Amniotic stem cell (primary cell): Measurements from ENCODE around the gene CD74.
A peak's percentile ranks its signal among the peaks of the same experiment; 100 is the strongest.
"Not testable (repeated sequence)": the region's sequence is repeated elsewhere in the genome, so short reads cannot be mapped to it uniquely, and the experiment has no call there.

Experiments
- DNase-seq: peaks from one replicate; lab custom pipeline; 2025; lab: John Stamatoyannopoulos, UW

The CD74 gene

DNA sequence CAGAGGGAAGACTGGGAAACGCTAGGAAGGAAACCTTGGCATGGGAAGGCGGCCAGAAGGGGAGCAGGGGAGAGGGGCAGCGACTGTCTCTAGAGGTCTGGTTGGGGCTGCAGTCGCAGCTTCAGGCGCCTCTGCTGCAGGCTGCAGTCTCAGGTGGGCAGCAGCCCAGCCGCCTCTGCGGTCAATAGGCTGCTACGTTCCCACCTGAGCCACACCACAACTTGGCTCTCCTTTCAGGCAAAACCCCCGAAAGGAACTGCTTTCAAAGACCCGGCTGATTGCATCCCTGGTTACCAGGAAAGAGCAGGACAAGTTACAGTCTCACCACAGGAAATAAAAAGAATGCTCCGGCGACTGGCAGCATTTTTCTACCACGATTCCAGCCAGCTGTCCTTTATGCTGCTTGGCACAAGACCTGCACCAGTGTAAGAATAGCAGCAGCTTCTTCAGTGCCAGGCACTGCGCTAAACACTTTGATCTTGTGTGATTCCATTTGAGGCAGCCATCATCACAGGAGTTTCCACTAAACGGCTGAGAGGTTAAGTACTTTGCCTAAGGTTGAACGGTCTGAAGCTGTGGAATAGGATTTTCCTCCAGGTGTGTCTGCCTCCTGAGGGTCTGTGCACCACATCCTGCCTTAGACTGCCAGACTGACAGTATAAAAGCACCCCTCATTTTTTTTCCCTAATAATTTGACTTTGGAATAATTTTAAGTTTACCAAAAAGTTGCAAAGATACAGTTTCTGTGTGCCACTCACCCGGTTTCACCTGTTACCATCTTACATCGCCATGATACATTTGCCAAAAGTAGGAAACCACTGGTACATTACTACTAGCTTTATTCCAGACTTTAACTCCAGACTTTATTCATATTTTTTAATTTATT, 29.3 kb upstream of the CD74 start:
- no peak for DNase-seq

- no peak for DNase-seq
Observed at GRCh38 chr5:150440948-150441812, 28.5 kb upstream of the CD74 start.

DNA sequence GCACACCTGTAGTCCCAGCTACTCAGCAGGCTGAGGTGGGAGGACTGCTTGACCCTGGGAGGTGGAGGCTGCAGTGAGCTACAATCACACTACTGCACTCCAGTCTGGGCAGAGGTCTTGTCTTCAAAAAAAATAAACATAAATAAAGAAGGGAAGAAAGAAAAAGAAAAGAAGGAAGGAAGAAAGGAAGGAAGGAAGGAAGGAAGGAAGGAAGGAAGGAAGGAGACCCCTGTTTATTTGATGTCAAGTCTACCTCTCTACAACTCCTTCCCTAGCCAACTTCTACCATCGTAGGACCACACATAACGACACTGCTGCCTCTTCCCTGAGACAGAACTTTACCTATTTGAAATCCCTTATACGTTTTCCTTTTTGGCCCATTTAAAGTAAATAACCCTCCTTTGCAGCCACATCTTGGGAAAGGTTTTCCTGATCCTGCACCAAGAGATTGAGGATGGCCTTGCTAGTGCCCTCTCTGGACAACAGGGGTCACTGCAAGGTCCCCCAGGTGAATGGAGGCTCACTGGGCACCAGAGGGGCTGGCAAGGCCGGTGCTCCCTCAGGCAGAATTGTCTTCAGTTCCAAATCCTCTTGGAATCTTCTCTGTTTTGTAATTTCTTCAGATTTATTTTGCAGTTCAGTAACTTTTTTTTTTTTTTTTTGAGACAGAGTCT, 26.3 kb upstream of the CD74 start:
- no peak for DNase-seq

GRCh38 chr5:150436141-150436680, 23.5 kb upstream of the CD74 start:
- peak; percentile 81 for DNase-seq

- peak; percentile 53 for DNase-seq
Observed at GRCh38 chr5:150434464-150434863, 21.8 kb upstream of the CD74 start.

DNA sequence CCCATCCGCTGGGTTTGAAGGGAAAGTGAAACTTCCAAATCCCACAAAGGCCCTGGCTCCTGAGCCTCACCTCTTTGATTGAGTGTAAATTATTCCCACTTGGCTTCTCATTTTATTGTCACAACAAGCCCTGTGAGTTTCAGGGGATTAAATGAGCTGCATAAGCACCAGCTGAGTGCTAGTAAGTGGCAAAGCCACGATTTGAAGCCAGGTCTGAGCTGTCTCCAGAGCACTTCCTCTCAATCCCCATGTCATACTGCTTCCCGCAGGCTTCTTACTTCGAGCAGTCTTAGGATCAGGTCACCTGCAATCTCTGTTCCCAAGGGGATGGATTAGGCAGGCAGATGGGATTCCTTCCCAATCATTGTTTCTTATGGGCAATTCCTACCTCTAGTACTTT, 18.9 kb upstream of the CD74 start:
- no peak for DNase-seq

GRCh38 chr5:150431048-150431447, 18.3 kb upstream of the CD74 start:
- DNase-seq, result no peak

DNA sequence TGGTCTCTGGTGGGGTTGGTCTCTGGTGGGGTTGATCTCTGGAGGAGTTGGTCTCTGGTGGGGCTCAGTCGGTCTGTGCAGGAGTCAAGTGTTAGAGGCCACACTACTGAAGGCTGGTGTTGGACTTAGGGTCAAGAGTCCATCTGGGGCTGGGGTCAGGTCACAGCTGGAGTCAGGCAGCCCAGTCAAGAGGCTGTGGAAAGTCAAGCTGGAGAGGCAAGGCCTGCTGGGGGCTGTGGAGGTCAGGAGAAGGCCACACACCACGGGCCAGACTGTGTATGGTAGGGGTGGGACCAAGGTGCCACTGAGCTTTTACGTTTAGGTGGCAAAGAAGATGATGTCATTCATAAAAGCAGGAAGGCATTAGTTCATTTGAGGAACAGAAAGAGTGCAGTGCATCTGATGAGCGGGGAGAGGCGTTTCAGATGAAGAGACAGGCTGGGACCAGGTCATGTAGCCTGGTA, 16.7 kb upstream of the CD74 start:
- DNase-seq, result no peak

DNA sequence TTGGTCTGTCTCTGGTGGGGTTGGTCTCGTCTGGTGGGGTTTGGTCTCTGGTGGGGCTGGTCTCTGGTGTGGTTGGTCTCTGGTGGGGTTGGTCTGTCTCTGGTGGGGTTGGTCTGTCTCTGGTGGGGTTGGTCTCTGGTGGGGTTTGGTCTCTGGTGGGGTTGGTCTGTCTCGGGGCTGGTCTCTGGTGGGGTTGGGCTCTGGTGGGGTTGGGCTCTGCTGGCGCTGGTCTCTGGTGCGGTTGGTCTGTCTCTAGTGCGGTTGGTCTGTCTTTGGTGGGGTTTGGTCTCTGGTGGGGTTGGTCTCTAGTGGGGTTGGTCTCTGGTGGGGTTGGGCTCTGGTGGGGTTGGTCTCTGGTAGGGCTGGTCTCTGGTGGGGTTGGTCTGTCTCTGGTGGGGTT, 16.3 kb upstream of the CD74 start:
- no peak for DNase-seq

- no peak for DNase-seq
Observed at GRCh38 chr5:150428106-150428876, 15.6 kb upstream of the CD74 start.

- DNase-seq, result not testable (repeated sequence)
Observed at GRCh38 chr5:150426165-150426564, 13.5 kb upstream of the CD74 start.

GRCh38 chr5:150422758-150423157, 10.0 kb upstream of the CD74 start:
- DNase-seq, result no peak

GRCh38 chr5:150422075-150422474, 9.4 kb upstream of the CD74 start:
- DNase-seq, result no peak

DNA sequence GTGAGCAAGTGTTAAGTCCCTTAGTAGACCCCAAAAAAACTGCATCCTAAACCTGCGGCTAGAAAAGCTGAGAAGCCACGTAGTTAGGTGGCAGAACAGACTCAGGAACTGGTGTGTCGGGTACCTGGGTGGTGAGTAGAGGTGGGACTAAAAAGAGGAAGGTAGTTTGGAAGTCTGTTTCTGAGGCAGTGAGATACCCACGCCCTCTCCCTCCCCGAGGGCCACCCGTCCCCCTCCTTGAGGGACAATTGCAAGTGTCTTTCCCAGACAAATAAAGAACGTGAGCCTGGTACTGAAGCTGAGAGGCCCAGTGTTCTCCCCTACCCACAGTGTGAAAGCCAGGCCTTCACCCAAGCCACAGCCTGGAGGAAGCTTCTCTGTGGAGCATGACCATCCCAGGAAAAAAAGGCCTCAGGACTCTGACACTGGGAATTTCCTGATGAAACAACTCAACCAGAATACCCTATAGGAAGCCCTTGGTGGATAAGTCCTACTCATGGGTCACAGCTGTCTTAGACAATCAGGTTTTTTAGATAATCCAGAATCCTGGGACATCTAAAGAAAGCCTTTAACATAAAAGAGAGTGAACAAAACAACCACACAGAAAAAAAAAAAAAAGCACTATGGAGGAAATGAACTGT, 7.0 kb upstream of the CD74 start:
- no peak for DNase-seq

DNA sequence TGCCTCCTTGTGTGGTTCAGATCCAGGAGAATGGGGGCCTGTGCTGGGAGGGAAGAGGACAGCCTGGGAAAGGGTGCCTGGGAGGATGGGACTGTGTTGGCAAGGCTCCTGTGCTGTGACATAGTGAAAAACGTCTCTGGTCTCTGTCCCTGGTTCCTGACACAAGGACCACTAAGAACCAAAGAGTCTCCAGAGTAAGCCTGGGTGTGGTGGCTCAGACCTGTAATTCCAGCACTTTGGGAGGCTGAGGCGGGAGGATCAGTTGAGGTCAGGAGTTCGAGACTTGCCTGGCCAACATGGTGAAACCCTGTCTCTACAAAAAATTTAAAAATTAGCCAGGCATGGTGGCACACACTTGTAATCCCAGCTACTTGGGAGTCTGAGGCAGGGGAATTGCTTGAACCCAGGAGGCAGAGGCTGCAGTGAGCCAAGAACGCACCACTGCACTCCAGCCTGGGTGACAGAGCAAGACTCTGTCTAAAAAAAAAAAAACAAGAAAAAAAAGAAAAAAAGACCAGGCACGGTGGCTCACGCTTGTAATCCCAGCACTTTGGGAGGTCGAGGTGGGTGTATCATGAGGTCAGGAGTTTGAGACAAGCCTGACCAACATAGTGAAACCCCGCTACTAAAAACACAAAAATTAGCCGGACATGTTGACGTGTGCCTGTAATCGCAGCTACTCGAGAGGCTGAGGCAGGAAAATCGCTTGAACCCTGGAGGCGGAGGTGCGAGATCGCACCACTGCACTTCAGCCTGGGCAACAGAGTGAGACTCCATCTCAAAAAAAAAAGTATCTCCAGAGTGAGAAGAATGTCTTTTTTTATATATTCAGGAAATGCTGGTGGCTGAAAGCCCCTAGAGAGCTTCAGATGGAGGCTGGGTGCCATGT, 1.4 kb upstream of the CD74 start:
- DNase-seq, result not testable (repeated sequence)

- no peak for DNase-seq
Observed at GRCh38 chr5:150413176-150413901, 629 bp upstream of the CD74 start.

DNA sequence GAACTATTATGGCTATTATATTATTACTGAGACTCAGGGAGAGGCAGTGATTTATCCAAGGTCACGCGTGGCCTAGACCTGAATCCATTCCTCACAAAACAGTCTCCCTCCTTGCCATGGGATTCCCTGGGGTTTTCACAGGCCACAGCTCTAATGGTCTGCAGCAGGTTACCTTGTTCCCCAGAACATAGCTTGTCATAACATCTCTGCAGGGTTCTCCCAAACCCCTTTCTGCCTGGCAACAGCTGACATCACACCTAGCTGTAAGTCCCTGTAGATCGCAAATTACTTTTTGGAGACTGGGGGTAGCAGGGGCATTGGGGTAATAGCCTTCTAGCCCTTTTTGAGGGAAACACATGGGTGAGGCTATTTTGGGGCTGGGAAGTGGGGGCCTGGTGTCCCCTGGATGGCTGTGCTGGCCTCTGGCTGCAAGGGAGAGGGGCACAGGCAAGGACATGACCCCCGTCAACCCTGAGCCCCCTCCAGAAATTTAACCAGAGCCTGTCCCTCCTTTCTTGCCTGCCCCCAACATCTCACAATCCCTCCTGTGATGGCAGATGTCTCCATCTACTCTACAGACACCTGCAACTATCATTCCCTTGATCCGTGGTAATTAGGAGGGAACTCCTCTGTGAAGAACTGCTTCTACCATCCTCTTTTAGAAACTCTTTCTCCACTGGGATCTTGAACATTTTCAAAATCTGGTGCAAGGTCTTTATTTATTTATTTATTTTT, 1.3 kb downstream of the CD74 start:
- DNase-seq, result no peak

DNA sequence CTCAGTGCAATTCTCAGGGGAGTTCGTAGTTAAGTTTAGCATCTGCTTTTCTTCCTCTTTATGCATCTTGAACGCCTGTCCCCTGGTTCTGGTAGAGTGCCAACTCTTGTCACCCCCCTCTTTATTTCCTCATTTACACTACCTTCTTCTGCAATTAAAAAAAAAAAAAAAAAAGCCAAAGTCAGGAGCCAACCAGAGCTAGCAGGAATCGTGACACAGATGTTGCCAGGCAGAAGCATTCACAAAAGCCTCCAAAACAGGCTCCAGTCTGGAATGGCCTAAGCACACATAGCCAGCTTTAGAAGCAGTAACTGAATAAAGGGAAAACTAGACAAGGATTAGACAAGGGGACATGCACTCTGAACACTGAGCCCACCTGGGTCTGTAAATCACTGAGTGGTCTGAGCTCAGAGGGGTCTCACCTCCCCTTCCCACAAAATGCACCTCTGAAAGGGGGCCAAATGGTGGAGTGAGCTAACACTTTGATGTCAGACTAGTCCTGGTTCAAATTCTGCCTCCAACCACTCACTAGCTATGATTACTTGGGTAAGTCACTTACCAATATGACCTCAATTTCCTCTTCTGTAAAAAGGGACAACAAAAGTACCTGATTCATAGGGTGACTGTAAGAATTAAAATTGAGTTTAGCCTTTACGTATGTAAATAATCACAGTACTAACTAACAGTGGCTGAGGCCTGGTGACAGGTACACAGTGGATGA, 2.0 kb downstream of the CD74 start:
- no peak for DNase-seq
